ENCODE data around the gene LSM3. TPM values are rescaled to one million over a fixed set of nuclear protein-coding genes. Genes with fewer than 3 reads are reported as not detected.

The LSM3 gene
- total RNA-seq, 4 donors from 2014 or later = 4.8 to 7.9 (median 5.8) TPM

DNA sequence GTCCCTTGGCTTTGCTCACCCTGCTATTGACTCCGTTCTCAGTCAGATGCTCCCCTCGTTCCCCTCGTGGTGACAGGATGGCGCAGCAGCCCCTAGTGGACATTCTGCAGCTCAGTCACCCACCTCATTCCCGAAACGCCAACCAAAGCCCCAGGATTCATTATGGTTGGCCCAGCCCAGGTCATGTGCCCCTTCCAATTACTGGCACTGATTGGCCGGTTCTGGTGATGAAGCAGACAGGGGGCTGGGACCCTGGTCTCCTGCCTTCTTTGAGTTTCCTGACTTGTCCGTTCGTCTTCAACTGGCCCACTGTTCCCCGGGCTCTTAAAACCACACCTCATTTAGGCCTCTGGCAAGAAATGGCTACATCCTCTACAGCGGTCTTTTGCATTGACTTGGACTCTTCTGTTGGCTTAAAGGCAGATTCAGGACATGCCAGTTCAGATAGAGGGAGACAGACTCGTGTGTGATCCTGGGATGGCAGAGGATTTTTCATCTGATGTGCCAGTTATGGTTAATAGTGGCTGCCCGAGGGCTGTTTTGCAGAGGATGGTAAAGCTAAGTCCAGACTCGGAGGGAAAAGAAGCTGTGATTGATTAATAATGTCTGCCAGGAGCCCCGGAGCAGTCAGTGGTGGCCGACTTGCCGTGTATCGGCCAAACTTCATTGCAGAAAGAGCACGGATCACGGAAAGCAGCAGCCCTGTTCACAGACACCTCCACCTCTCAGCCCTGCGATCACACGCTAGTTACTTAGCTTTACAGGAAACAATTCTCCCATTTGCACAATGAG is 37.8 kb downstream of the LSM3 start:
- Histone ChIP-seq H3K4me3 (peak overlapping the region in 2 of 4 donors; percentile 20 to 25), H3K36me3 (no peaks in the 10 kb centered on the region), H3K27me3 (no peaks in the 10 kb centered on the region), H3K27ac (no peak overlapping the region), H3K4me1 (no peaks in the 10 kb centered on the region), H3K9me3 (peaks cover 0 to 22% (median 3%) of the 10 kb centered on the region in 4 donors)
- DNase-seq (ENCODE audit: low spot score in 2 of 2) = no peak
- 61 to 69% methylated on average over 21 to 22 of the region's 22 CpGs for WGBS, 2 donors
- TF ChIP-seq POLR2A (IDR thresholded peaks at IDR 0.05) (no peak), EP300 (IDR thresholded peaks at IDR 0.05) (no peak)
- TF ChIP-seq, protein P1, sequence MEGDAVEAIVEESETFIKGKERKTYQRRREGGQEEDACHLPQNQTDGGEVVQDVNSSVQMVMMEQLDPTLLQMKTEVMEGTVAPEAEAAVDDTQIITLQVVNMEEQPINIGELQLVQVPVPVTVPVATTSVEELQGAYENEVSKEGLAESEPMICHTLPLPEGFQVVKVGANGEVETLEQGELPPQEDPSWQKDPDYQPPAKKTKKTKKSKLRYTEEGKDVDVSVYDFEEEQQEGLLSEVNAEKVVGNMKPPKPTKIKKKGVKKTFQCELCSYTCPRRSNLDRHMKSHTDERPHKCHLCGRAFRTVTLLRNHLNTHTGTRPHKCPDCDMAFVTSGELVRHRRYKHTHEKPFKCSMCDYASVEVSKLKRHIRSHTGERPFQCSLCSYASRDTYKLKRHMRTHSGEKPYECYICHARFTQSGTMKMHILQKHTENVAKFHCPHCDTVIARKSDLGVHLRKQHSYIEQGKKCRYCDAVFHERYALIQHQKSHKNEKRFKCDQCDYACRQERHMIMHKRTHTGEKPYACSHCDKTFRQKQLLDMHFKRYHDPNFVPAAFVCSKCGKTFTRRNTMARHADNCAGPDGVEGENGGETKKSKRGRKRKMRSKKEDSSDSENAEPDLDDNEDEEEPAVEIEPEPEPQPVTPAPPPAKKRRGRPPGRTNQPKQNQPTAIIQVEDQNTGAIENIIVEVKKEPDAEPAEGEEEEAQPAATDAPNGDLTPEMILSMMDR (IDR thresholded peaks at IDR 0.05) = peak in 2 of 5 experiments; percentile 26 to 32

DNA sequence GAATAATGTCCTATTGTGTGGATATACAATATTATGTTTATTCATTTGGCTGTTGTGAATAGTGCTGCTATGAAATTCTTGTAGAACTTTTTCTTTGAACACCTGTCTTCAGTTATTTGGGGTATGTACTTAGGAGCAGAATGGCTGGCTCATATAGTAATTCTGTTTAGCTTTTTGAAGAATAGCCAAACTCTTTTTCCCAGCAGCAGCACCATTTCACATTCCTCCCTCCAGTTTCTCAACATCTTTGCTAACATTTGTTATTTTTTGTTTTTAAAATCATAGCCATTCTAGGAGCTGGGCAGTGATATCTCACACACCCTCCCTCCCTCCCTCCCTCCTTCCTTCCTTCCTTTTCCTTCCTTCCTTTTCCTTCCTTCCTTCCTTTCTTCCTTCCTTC is 39.7 kb downstream of the LSM3 start:
- TF ChIP-seq, protein P1 (IDR thresholded peaks at IDR 0.05) = no peak
- TF ChIP-seq POLR2A (IDR thresholded peaks at IDR 0.05) = no peak
- TF ChIP-seq EP300 (IDR thresholded peaks at IDR 0.05) = no peak
- no peaks in the 10 kb centered on the region for H3K27me3 ChIP-seq
- no peak overlapping the region for H3K27ac ChIP-seq
- no peak overlapping the region for H3K4me3 ChIP-seq
- DNase-seq (ENCODE audit: low spot score in 2 of 2) = no peak
- H3K4me1 ChIP-seq = no peaks in the 10 kb centered on the region
- H3K9me3 ChIP-seq = peaks cover 0 to 31% (median 3%) of the 10 kb centered on the region in 4 donors
- no peaks in the 10 kb centered on the region for H3K36me3 ChIP-seq

DNA sequence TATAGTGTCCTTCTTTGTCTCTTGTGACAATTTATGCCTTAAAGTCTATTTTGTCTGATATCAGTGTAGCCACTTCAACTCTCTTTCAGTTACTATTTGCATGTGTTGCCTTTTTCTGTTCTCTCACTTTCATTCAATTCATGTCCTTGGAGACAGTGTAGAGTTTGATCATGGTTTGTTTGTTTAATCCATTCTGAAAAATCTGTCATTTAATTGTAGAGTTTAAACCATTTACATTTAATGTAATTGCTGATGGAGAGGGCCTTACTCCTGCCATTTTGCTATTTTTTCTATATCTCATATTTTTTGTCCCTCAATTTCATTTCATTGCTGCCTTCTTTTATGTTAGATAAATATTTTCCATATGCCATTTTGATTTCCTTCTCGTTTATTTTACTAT is 42.3 kb downstream of the LSM3 start:
- no peak overlapping the region for H3K27ac ChIP-seq
- 87 to 95% methylated on average over 1 of the region's 1 CpG for WGBS, 2 donors
- DNase-seq (ENCODE audit: low spot score in 2 of 2) = no peak

DNA sequence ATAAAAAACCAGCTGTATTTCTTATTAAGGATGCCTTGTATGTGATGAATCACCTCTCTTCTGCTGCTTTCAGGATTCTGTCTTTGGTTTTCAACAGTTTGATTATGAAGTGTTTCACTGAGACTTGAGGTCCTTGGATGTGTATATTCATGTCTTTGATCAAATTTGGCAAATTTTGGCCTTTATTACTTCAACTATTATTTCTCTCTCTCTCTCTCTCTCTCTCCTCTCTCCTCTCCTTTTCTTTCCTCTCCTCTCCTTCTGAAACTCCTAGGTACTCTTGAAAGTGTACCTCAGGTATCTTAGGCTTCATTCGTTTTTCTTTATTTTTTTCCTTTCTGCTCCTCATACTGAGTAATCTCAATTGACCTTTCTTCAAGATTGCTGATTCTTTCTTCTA is 43.3 kb downstream of the LSM3 start:
- Histone ChIP-seq H3K4me1 (peaks cover 0 to 23% (median 0%) of the 10 kb centered on the region in 4 donors), H3K27me3 (no peaks in the 10 kb centered on the region), H3K36me3 (no peaks in the 10 kb centered on the region), H3K27ac (no peak overlapping the region), H3K9me3 (peaks cover 0 to 31% (median 3%) of the 10 kb centered on the region in 4 donors), H3K4me3 (no peak overlapping the region)
- WGBS, 2 donors = 83 to 88% methylated on average over 1 of the region's 1 CpG
- no peak for DNase-seq (ENCODE audit: low spot score in 2 of 2)
- TF ChIP-seq POLR2A (IDR thresholded peaks at IDR 0.05) (no peak), EP300 (IDR thresholded peaks at IDR 0.05) (no peak)
- TF ChIP-seq, protein P1 (IDR thresholded peaks at IDR 0.05) = no peak

More for the DNA sequence above, 42.3 kb downstream of the LSM3 start:
- Histone ChIP-seq H3K4me1 (peaks cover 0 to 13% (median 0%) of the 10 kb centered on the region in 4 donors), H3K36me3 (no peaks in the 10 kb centered on the region), H3K4me3 (no peak overlapping the region), H3K27me3 (no peaks in the 10 kb centered on the region), H3K9me3 (peaks cover 0 to 31% (median 3%) of the 10 kb centered on the region in 4 donors)
- no peak for TF ChIP-seq POLR2A (IDR thresholded peaks at IDR 0.05)
- TF ChIP-seq, protein P1 (IDR thresholded peaks at IDR 0.05) = no peak
- TF ChIP-seq EP300 (IDR thresholded peaks at IDR 0.05) = no peak

DNA sequence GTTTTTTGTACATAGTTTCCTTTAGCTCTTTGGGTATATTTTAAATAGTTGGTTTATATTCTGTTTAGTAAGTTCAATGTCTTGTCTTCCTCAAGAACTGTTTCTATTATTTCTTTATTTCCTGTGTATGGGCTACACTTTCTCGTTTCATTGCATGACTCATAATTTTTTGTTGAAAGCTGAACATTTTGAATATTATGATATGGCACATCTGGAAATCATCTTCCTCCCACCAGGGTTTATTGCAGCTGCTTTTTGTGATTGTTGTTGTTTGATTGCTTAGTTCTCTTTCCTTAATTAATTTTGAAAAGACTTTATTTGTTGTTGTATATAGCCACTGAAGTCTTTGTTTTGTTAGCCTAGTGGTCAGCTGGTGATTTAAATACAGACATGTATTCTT is 43.8 kb downstream of the LSM3 start:
- DNase-seq (ENCODE audit: low spot score in 2 of 2) = no peak
- WGBS, 2 donors = 30 to 39% methylated on average over 1 of the region's 1 CpG
- H3K9me3 ChIP-seq = peaks cover 0 to 31% (median 3%) of the 10 kb centered on the region in 4 donors
- no peak overlapping the region for H3K27ac ChIP-seq
- peaks cover 0 to 23% (median 0%) of the 10 kb centered on the region in 4 donors for H3K4me1 ChIP-seq
- no peaks in the 10 kb centered on the region for H3K27me3 ChIP-seq
- TF ChIP-seq, protein P1 (IDR thresholded peaks at IDR 0.05) = no peak
- TF ChIP-seq EP300 (IDR thresholded peaks at IDR 0.05) = no peak
- TF ChIP-seq POLR2A (IDR thresholded peaks at IDR 0.05) = no peak
- H3K4me3 ChIP-seq = no peak overlapping the region
- no peaks in the 10 kb centered on the region for H3K36me3 ChIP-seq
